T follicular helper cell (primary cell): Measurements from ENCODE around the gene RPL37A.

Experiments
- DNase-seq: peaks from one replicate; pipeline ENCODE4 v3.0.0-alpha.2; 2020; ENCODE audit warnings: low read depth

The RPL37A gene

DNA sequence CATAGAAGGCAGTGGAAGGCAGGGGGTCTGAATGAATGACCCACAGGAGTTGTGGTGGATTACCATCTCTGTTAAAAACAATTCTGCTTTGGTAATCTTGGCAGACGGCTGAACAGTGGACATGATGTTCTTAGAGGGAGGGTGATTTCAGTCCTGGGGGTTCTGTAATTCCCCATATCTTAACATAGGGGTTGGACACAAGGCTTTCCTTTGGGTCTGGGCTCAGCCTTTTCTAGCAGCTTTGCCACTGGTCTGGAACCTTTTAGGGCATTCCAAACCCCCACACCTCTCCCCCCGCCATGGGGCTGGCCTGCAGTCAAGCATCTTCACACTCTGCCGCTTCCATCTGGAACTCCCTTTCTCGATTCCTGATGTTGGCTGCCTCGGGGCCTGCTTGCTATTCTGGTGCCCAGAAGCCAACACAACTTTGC lies 50.3 kb downstream of the RPL37A start:
- no peak for DNase-seq

DNA sequence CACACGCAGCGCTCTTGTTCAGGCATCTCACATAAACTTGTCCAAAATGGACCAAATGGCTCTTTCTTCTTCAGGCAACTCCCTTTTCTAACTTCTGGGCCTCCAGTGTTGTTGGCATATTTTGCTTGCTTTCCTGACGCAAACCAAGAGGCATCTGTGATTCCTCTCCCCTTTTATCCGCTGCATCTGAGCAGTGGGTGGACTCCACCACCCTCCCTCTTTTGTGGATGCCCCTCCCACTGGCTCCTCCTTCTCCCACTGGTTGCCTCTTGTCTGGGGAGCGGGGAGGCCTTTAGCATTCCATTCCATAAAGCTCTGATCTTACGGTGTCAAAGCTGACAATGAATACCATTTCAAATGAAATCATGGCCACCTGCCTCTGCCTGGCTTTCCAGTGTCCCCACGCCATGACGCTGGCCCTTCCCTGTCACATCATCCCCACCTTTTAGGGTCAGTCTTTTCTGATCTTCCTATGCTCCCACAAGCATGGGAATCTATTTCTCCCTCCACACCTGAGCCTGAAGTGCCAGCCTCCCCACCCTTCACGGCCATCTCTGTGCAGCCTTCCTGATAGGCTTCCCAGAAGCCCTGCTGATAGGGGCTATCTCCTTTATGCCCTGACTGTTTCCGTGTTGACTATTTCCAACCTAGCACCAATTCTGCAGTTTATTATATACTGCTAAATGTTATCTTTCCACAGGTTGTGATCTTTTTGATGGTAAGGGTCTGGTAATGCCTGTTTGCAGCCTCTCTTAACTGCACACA lies 51.5 kb downstream of the RPL37A start:
- no peak for DNase-seq

DNA sequence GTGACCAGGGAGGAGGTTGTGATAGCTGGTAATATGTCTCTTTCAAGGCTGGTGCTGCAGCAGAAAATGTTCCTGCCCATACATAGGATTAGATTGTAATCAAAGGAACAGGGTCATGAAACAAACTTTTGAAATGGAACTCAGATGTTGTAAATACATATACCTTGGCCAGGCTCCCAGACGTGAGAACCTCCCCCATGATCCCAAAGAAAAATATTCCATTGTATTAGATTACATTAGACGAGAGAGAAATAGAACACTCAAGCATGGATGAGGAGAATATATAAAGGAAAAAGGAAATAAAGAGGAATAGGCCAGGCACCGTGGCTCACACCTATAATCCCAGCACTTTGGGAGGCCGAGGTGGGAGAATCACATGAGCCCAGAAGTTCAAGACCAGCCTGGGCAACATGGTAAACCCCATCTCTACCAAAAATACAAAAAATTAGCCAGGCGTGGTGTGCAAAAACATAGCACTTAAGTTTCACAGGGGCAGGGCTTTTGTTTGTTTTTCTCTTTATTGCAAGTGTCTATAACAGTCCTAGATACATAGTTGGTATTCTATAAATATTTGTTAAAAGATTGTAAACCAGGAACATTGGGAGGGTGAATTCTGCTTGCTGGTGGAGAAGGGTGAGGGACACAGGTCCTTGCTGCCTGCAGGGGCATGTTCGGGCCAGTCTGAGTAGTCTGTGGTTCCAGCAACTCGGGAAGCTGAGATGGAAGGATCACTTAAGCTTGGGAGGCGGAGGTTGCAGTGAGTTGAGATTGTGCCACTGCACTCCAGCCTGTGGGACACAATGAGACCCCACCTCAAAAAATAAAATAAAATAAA lies 52.8 kb downstream of the RPL37A start:
- no peak for DNase-seq

DNA sequence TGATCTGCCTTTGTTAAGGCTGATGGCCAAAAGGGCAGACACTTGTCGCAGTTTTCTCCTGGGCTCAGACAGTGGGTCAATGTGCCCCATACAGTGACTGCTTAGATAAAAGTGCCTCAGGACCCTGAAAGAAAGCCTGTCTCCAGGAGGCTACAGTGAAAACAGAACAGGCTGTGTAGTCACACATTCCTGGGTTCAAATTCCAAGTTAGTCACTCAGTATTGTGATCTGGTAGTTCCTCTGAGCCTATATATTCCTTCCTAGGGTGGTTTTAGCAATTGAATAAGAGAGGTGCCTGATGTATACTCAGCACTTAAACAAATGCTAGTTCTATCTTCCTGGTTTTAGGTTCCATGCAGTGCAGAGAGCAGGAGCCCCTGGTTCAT lies 54.4 kb downstream of the RPL37A start:
- DNase-seq: no peak
